Measurements from ENCODE around the gene DOK3. TPM values are rescaled to one million over a fixed set of nuclear protein-coding genes. Genes with fewer than 3 reads are reported as not detected.

DOK3 gene
- total and polyA plus RNA-seq, 12 donors: 0.74 to 11.4 (median 2.3) TPM

GRCh38 chr5:177512736-177513380 lies 3.2 kb upstream of the DOK3 start:
- 93 to 96% methylated on average over 16 of the region's 16 CpGs for WGBS, 2 donors
- Histone ChIP-seq H3K27ac (no peak overlapping the region), H3K9me3 (no peaks in the 10 kb centered on the region), H3K4me3 (no peak overlapping the region), H3K4me1 (peaks cover 5 to 40% (median 17%) of the 10 kb centered on the region in 9 donors), H3K36me3 (peaks cover 0 to 65% (median 35%) of the 10 kb centered on the region in 9 donors), H3K27me3 (no peaks in the 10 kb centered on the region)
- ATAC-seq (no peak), DNase-seq (no peak)
- intact Hi-C loops (cut with DNase I): no loop called here
- TF ChIP-seq, protein P1, sequence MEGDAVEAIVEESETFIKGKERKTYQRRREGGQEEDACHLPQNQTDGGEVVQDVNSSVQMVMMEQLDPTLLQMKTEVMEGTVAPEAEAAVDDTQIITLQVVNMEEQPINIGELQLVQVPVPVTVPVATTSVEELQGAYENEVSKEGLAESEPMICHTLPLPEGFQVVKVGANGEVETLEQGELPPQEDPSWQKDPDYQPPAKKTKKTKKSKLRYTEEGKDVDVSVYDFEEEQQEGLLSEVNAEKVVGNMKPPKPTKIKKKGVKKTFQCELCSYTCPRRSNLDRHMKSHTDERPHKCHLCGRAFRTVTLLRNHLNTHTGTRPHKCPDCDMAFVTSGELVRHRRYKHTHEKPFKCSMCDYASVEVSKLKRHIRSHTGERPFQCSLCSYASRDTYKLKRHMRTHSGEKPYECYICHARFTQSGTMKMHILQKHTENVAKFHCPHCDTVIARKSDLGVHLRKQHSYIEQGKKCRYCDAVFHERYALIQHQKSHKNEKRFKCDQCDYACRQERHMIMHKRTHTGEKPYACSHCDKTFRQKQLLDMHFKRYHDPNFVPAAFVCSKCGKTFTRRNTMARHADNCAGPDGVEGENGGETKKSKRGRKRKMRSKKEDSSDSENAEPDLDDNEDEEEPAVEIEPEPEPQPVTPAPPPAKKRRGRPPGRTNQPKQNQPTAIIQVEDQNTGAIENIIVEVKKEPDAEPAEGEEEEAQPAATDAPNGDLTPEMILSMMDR (IDR thresholded peaks at IDR 0.05): no peak

- H3K4me1 ChIP-seq: peaks cover 5 to 43% (median 16%) of the 10 kb centered on the region in 9 donors
- peaks cover 0 to 66% (median 35%) of the 10 kb centered on the region in 9 donors for H3K36me3 ChIP-seq
- peak overlapping the region in 1 of 10 donors; percentile 97 for H3K27ac ChIP-seq
- no peaks in the 10 kb centered on the region for H3K27me3 ChIP-seq
- DNase-seq (no peak), ATAC-seq (no peak)
- WGBS, 2 donors: 92 to 95% methylated on average over 33 to 34 of the region's 34 CpGs
- intact Hi-C loops (cut with DNase I): no loop called here
- TF ChIP-seq, protein P1 (IDR thresholded peaks at IDR 0.05): no peak
- H3K4me3 ChIP-seq: no peak overlapping the region
- no peaks in the 10 kb centered on the region for H3K9me3 ChIP-seq
Measured at GRCh38 chr5:177511796-177512675, 2.4 kb upstream of the DOK3 start.

DNA sequence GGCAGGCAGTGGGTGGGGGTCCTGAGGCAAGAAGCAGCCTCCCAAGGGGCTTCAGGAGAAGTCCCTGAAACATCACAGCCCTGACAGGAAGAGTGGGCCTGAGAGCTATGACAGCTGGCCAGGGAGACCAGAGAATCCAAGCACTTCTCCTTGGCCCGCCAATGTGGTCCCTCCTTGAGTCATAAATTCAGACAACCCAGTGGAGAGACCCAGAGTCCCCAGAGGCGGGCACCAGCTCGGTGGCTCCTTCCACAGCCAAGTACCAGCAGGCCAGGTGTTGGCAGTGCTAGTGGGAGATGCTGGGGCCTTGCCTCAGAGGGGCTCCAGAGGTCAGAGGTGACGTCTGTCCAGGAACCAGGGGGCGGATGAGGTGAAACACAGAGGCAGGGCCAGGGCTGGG lies 1.6 kb upstream of the DOK3 start:
- intact Hi-C loops (cut with DNase I): no loop called here
- TF ChIP-seq, protein P1 (IDR thresholded peaks at IDR 0.05): no peak
- H3K36me3 ChIP-seq: peaks cover 0 to 74% (median 35%) of the 10 kb centered on the region in 9 donors
- H3K27ac ChIP-seq: peak overlapping the region in 2 of 10 donors; percentile 52 to 97
- ATAC-seq (no peak), DNase-seq (no peak)
- H3K27me3 ChIP-seq: no peaks in the 10 kb centered on the region
- peaks cover 5 to 49% (median 14%) of the 10 kb centered on the region in 9 donors for H3K4me1 ChIP-seq
- H3K4me3 ChIP-seq: no peak overlapping the region
- 88 to 93% methylated on average over 5 of the region's 5 CpGs for WGBS, 2 donors
- no peaks in the 10 kb centered on the region for H3K9me3 ChIP-seq

DNA sequence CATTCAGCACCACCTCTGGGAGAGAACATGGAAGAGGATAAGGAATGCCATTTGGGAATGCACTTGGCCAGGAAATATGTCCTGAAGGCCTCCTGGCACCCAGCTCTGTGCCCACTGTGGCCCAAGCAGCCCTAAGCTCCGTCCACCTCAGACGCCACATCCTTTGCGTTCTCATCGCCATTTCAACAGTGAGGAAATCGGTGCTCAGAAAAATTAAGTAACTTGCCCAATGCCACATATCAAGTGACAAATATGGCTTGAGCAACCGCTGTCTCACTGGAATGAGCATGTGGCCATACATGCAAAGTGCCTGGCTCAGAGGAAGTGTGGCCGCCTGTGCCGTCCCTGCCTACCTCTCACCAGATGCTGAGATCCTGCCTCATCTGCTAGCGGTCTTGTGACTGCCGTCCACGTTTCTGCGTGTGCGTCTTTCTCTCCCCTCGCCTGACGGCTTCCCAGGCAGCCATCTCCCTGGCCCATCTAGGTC lies 984 bp upstream of the DOK3 start:
- TF ChIP-seq, protein P1 (IDR thresholded peaks at IDR 0.05): no peak
- DNase-seq (no peak), ATAC-seq (peak in 1 of 8 donors; percentile 16)
- Histone ChIP-seq H3K27ac (peak overlapping the region in 2 of 10 donors; percentile 66 to 97), H3K4me1 (peaks cover 2 to 44% (median 8%) of the 10 kb centered on the region in 9 donors), H3K27me3 (no peaks in the 10 kb centered on the region), H3K9me3 (no peaks in the 10 kb centered on the region), H3K4me3 (peak overlapping the region in 1 of 10 donors; percentile 70), H3K36me3 (peaks cover 0 to 76% (median 35%) of the 10 kb centered on the region in 9 donors)
- 89 to 90% methylated on average over 15 of the region's 15 CpGs for WGBS, 2 donors
- intact Hi-C loops (cut with DNase I): no loop called here

All from heart right ventricle (tissue), 16 donors.